IPS DF 4.7 (cell line): ENCODE data around the gene SLC22A5.

Experiments used
- DNase-seq: peaks from one replicate; pipeline ENCODE4 v3.0.0-alpha.2; 2013; ENCODE audit warnings: low spot score; ENCODE audit errors: extremely low read depth

SLC22A5 gene

GRCh38 chr5:132365213-132365612, 4.3 kb upstream of the SLC22A5 start:
- DNase-seq, result no peak

GRCh38 chr5:132368186-132368585, 1.3 kb upstream of the SLC22A5 start:
- DNase-seq, result no peak

- no peak for DNase-seq
These were observed 470 bp upstream of the SLC22A5 start for GRCh38 chr5:132369007-132369473.

- no peak for DNase-seq
These were observed 866 bp downstream of the SLC22A5 start for GRCh38 chr5:132370181-132370970.

- no peak for DNase-seq
These were observed 1.6 kb downstream of the SLC22A5 start for GRCh38 chr5:132370971-132371602.

- no peak for DNase-seq
These were observed 2.1 kb downstream of the SLC22A5 start for GRCh38 chr5:132371603-132371994.

GRCh38 chr5:132372127-132372526, 2.6 kb downstream of the SLC22A5 start:
- no peak for DNase-seq

GRCh38 chr5:132372542-132372941, 3.0 kb downstream of the SLC22A5 start:
- DNase-seq, result no peak

GRCh38 chr5:132375957-132376356, 6.4 kb downstream of the SLC22A5 start:
- DNase-seq, result no peak

- DNase-seq, result no peak
These were observed 7.5 kb downstream of the SLC22A5 start for GRCh38 chr5:132376694-132377641.

GRCh38 chr5:132377738-132378137, 8.2 kb downstream of the SLC22A5 start:
- DNase-seq, result no peak

GRCh38 chr5:132378580-132378979, 9.1 kb downstream of the SLC22A5 start:
- no peak for DNase-seq

GRCh38 chr5:132380047-132380446, 10.5 kb downstream of the SLC22A5 start:
- DNase-seq, result no peak

GRCh38 chr5:132380741-132381140, 11.2 kb downstream of the SLC22A5 start:
- no peak for DNase-seq

- no peak for DNase-seq
These were observed 12.1 kb downstream of the SLC22A5 start for GRCh38 chr5:132381614-132382013.

GRCh38 chr5:132383261-132383660, 13.8 kb downstream of the SLC22A5 start:
- DNase-seq, result no peak

GRCh38 chr5:132383984-132384383, 14.5 kb downstream of the SLC22A5 start:
- DNase-seq, result no peak

GRCh38 chr5:132384506-132385050, 15.1 kb downstream of the SLC22A5 start:
- DNase-seq, result no peak

GRCh38 chr5:132385326-132386105, 16.0 kb downstream of the SLC22A5 start:
- no peak for DNase-seq

GRCh38 chr5:132386644-132387286, 17.3 kb downstream of the SLC22A5 start:
- no peak for DNase-seq
